UCSD-AML1 (cell line): ENCODE results near the gene ELAVL4.

ENCODE experiments used
- DNase-seq: peaks from one replicate; lab custom pipeline; 2025; ENCODE audit not compliant: unreplicated experiment; lab: John Stamatoyannopoulos, UW

Gene ELAVL4

GRCh38 chr1:50177994-50178393 lies 69.3 kb downstream of the ELAVL4 start:
- no peak for DNase-seq

- no peak for DNase-seq
These were observed 70.9 kb downstream of the ELAVL4 start for GRCh38 chr1:50179639-50180038.

GRCh38 chr1:50180367-50180766 lies 71.6 kb downstream of the ELAVL4 start:
- no peak for DNase-seq

DNA sequence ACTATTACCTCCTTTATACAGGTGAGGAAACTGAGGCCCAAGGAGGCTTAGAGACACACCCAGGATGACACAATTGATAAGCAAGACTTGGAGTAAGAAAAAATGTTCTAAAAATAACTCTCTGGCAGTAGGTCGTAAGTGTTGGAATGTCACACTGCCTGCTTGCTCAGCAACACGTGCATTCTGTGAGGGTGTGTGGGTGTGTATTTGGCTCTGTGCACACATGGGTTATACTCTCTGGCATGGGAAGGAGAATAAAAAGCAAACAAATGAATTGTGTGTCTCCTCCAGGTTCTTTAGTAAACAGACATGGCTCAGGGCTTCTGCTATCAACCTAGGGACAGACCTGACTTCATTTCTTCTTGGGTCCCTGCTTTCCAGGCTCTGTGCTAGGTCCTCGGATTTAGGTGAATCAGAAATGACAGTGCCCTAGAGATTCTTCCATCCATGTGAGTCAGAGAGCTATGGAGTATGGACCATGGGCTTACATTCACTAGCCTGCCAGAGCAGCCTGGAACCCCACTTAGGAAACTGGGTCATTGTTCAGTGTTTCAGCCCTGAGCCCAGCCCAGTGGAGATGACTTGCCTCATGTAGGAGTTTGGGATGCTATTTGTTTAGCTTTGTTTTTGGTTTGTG lies 72.4 kb downstream of the ELAVL4 start:
- no peak for DNase-seq

DNA sequence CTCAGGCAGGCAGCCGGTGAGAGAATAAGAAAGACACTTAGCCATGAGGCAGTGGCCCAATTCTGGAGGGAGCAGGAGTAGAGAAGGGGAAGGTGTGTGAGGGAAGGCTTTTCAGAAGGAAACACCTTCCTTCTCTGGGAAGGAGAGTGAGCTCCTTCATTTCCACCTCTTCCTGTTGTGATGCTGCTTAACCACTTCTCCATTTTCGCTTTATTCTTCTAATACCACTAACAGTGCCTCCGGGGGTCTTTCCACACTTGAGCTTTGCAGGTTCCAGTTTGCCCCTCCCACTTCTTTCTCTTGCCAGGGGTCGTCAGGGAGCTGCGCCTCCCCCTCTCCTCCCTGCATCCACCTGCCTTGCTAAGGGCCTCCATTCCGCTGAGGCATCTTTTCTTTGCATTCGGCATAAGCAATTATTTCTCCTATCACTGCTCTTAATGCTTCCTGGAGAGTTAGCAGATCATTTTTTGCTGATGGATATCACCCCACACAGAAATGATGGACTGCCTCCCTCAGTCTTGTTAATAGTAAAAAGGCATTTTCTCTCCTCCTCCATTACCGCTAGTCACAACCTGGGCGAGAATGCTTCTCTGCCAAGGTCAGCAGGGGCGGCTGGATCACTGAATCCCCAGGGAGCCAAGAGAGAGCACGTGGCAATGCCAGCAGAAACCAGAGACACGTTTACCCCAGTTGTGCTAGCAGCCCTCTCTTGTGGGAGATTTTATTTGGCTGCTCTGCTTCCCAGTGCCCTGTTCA lies 74.8 kb downstream of the ELAVL4 start:
- DNase-seq = peak; percentile 31

GRCh38 chr1:50189369-50189768 lies 80.6 kb downstream of the ELAVL4 start:
- DNase-seq = no peak

GRCh38 chr1:50193002-50193401 lies 84.3 kb downstream of the ELAVL4 start:
- no peak for DNase-seq

DNA sequence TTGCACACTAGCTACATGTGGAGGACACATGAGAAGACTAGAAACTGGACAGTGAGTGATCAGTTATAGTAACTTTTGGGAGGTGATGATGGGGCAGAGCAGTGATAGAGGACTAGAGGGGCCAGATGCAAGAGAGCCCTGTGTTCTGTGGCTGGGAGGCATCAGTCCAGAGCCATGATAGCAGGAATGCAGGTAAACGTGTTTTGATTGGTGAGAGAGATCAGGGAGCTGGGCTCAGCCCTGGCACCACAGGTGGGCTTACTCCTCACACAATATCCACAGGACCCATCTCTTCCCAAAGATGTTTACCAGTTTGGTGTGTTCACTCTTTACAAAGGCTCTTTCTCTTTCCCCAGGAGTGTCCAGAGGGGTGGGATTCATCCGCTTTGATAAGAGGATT lies 86.5 kb downstream of the ELAVL4 start:
- no peak for DNase-seq

- no peak for DNase-seq
These were observed 87.4 kb downstream of the ELAVL4 start for GRCh38 chr1:50196081-50196480.

GRCh38 chr1:50197216-50197615 lies 88.5 kb downstream of the ELAVL4 start:
- no peak for DNase-seq

DNA sequence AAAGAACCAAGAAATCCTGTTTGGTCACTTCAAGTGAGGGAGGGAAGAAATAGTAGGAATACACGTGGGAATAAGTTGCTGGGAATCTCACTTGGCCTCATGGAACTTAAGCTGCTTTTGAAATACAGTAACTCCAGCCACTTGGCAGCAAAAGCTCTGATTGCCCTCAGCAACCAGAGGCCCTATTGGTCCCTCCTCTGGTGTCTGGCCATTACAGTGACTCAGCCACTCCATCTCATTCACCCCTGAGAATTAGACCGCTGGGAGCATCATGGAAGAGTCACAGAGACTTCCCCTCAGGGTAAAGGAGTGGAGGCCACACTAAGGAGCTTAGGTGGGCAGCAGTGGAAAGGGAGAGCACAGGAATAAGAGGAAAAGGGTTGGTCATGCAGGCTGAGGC lies 99.6 kb downstream of the ELAVL4 start:
- no peak for DNase-seq

DNA sequence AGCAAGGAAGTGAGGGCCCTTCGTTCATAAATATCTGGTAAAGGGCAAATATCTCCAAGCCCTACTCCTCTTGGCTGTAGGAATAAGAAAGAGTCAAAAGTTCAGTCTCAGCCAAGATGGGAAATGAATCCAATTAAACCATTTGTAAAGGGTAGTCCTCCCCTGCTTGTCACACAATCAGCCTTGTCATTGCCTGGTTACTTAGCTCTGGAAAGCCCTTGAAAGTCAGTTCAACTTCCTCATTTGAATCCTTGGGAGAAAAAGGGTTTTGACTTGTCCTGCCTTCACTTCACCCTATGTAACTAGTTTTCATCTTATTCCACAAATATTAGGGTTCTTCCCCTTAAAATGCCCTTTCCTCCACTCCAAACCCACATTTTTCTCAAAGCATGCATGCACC lies 100.0 kb downstream of the ELAVL4 start:
- no peak for DNase-seq

DNA sequence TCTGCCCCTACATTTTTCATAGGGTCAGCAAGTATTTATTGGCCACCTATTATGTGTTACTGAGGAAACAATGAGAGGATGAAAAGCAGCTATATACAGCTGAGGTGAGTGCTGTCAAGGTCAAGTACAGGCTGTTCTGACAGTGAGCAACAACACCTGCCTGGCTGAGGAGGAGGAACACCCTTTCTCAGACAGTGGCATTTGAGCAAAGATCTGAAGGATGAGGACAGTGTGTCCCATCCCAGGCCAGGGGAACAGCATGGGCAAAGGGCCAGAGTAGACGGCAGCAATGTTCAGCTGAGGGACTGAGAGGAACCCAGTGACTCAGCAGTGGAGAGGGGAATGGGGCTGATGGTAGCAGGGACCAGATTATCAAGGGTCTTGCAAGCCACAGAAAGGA lies 101.0 kb downstream of the ELAVL4 start:
- no peak for DNase-seq

DNA sequence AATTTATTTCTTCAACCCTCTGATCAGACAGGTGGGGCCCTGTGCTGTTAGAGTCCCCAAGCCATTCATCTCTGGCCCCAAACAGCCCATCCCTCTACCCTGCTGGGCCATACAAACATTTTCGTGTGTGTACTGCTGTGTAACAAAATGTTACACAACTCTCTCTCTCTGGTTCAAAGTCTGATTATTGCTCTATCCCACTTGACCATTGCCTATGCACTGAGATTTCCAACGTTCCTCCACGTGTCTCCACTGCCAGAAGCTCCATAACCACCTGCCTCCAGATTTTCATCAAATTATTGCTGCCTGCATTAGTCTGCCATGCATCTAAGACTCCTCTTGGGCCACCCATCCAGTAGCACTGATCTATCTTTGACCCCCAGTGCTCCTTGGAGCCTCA lies 104.8 kb downstream of the ELAVL4 start:
- DNase-seq = no peak

DNA sequence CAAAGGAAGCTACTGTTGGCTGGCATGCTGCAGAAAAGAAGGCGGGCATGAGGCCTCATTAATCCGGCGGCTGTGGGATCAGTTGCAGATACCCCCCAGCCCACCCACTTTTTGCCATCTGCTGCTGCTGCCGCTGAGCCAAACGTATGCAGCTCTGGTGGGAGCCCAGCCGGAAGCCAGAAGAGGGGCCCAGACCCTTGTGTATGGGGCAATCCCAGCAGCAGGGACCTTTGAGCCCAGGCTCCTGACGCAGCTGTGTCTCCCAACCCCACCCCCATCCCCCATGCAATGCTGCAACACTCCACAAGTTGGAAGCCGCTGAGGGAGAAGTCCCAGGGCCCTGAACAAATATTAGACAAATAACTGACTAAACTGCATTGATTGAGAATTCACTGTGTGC lies 106.0 kb downstream of the ELAVL4 start:
- no peak for DNase-seq

- no peak for DNase-seq
These were observed 109.8 kb downstream of the ELAVL4 start for GRCh38 chr1:50218344-50219120.

GRCh38 chr1:50228871-50229384 lies 120.2 kb downstream of the ELAVL4 start:
- no peak for DNase-seq

DNA sequence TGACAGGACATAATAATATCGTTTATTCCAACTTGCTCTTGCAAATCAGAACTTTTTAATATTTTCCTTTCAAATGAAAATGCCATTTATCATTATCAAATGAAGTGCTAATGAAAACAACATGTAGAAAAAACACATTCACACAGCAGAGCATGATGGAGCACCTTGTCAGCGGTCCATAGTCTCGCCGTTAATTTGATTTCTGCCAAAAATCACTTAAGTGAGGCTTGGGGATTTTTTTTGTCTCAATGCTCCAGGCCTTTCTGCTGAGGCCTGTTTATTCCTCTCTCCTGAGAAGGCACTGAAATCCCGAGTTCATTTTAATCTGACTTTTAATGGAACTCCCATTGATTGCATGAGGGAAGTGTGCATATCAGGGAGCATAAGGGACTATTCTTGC lies 122.5 kb downstream of the ELAVL4 start:
- DNase-seq = no peak

- no peak for DNase-seq
These were observed 123.6 kb downstream of the ELAVL4 start for GRCh38 chr1:50232336-50232735.

DNA sequence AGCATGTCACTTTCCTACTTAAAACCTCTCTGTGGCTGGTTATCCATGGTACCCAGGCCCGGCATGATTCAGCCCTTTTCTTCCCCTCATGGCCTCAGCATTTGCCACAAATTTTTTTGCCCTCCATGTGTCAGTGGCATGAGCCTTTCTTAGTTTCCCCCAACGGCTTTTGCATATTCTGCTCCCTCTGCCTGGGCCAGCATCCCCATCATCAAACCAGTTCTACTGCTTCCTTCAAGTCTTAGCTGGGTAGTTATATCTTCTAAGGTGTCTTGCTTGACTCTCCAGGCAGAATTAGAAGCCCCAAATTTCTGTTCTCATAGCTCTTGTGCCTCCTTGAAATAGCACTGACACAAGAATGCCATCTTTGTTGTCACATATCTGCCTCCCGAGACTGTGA lies 127.9 kb downstream of the ELAVL4 start:
- DNase-seq = no peak

DNA sequence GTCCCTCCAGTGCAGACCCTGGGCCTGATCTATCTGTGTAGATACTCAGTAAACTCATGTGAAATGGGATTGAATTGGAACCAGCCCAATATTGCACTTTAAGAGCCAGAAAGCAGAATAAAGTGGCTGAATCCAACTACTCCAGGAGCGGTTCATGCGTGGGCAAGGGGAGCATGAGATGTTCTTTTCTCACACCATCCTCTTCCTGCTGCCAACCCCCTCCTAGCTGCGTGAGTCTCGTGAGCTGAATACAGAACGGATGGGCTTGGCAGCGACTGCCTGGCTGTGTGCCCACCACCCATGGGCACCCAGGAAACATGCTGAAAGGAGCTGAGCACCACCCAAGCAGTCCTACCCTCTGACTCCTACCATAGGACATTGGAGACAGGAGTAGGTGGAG lies 128.3 kb downstream of the ELAVL4 start:
- DNase-seq = no peak

DNA sequence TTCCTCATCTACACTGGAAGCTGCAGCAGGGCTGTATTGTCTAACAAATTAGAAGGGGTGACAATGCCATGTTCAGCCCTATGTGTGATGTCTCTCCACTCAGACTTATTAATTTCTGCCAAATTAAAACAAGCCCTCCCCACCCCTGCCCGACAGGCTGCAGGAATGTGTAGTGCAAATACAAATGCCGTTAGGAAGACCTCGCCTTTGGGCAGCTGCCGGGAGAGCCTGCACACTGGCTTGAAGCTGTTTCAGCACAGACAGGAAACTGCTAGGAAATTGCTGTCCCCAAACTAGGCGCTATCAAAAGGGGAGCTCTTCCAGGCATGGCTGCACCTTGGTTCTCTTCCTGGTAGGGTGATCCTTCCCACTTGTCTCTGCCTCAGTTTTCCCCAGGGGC lies 135.2 kb downstream of the ELAVL4 start:
- DNase-seq = no peak
